Hepatocyte (in vitro differentiated cells): ENCODE measurements around the gene NAA15. TPM values are rescaled to one million over a fixed set of nuclear protein-coding genes. Genes with fewer than 3 reads are reported as not detected.
A peak's percentile ranks its signal among the peaks of the same experiment; 100 is the strongest.

ENCODE experiments used
- DNase-seq: peaks from one replicate; pipeline ENCODE4 v3.0.0-alpha.2; 2016; ENCODE audit warnings: low spot score
- H2AFZ ChIP-seq: fragments of 200-600 bp; sonication (generic); 2 replicates; pipeline ENCODE4 v1.6.0; 2016; ENCODE audit warnings: antibody characterized with exemption, mild to moderate bottlenecking
- H3K27ac ChIP-seq: fragments of 200-600 bp; sonication (generic); 2 replicates; pipeline ENCODE4 v1.5.1; 2016; ENCODE audit warnings: mild to moderate bottlenecking
- H3K27me3 ChIP-seq: fragments of 200-600 bp; sonication (generic); 2 replicates; pipeline ENCODE4 v1.6.1; 2016
- H3K36me3 ChIP-seq: fragments of 200-600 bp; sonication (generic); replicated peaks from 2 replicates; pipeline ENCODE4 v1.5.1; 2016; ENCODE audit warnings: low read depth; ENCODE audit not compliant: insufficient read depth
- H3K4me1 ChIP-seq: fragments of 200-600 bp; sonication (generic); 2 replicates; pipeline ENCODE4 v1.5.1; 2016; ENCODE audit warnings: mild to moderate bottlenecking, moderate library complexity; ENCODE audit not compliant: insufficient read depth
- H3K4me2 ChIP-seq: fragments of 200-600 bp; sonication (generic); 2 replicates; pipeline ENCODE4 v1.6.0; 2016
- H3K4me3 ChIP-seq: fragments of 200-600 bp; sonication (generic); 2 replicates; pipeline ENCODE4 v1.5.1; 2016; ENCODE audit warnings: mild to moderate bottlenecking
- H3K79me2 ChIP-seq: fragments of 200-600 bp; sonication (generic); 2 replicates; pipeline ENCODE4 v1.6.0; 2017; ENCODE audit warnings: mild to moderate bottlenecking
- H3K9me2 ChIP-seq: fragments of 200-600 bp; sonication (generic); replicated peaks from 2 replicates; pipeline ENCODE4 v1.6.0; 2017; ENCODE audit warnings: mild to moderate bottlenecking; ENCODE audit not compliant: insufficient read depth
- H3K9me3 ChIP-seq: fragments of 200-600 bp; sonication (generic); 2 replicates; pipeline ENCODE4 v1.5.1; 2016; ENCODE audit warnings: low read depth, mild to moderate bottlenecking
- H4K20me1 ChIP-seq: fragments of 200-600 bp; sonication (generic); 2 replicates; pipeline ENCODE4 v1.6.0; 2016; ENCODE audit warnings: mild to moderate bottlenecking; ENCODE audit not compliant: insufficient read depth, poor library complexity, severe bottlenecking
- CTCF ChIP-seq: fragments of 200-600 bp; sonication (generic); IDR thresholded peaks from 2 replicates; pipeline ENCODE4 v1.5.1; 2016; ENCODE audit warnings: antibody characterized with exemption, mild to moderate bottlenecking; ENCODE audit not compliant: poor library complexity
- EZH2 ChIP-seq: fragments of 200-600 bp; sonication (generic); IDR thresholded peaks from 2 replicates; pipeline ENCODE4 v1.6.1; 2016; ENCODE audit warnings: antibody characterized with exemption, mild to moderate bottlenecking, borderline replicate concordance
- EZH2phosphoT487 ChIP-seq: fragments of 200-600 bp; sonication (generic); IDR thresholded peaks from one replicate; pipeline ENCODE4 v1.6.1; 2018; ENCODE audit warnings: antibody characterized with exemption, mild to moderate bottlenecking, low read depth, moderate library complexity; ENCODE audit not compliant: unreplicated experiment, severe bottlenecking
- WGBS: methylation state at CpG from one replicate; pipeline ENCODE4 v1.1.6; 2016; ENCODE audit warnings: low lambda C conversion rate; ENCODE audit errors: missing lambda C conversion rate; 5-methylcytosine and 5-hydroxymethylcytosine counted together
- polyA plus RNA-seq: library from polyadenylated mRNA; unstranded; fragments of >200 nt; fragmentation: Nextera tagmentation; extraction: Ambion mirVana; gene quantifications from 2 replicates; pipeline ENCODE4 v1.2.1, GENCODE V29; 2016
- total RNA-seq: library from RNA; depleted of rRNA; stranded (reverse); fragments of >200 nt; gene quantifications from 2 replicates; pipeline ENCODE4 v1.2.3, GENCODE V29; 2014

Gene NAA15
- total and polyA plus RNA-seq, 2 experiments from 2014 or later: 15.3 to 29.6 TPM

GRCh38 chr4:139278912-139279759, 22.2 kb upstream of the NAA15 start:
- no peak for TF ChIP-seq CTCF
- no peak for TF ChIP-seq EZH2phosphoT487
- TF ChIP-seq EZH2: peak; percentile 34
- Histone ChIP-seq H3K9me3 (no peaks in the 10 kb centered on the region), H3K79me2 (no peaks in the 10 kb centered on the region), H3K27ac (no peak overlapping the region), H3K36me3 (no peaks in the 10 kb centered on the region), H3K4me2 (peak overlapping the region; percentile 95), H3K4me3 (peak overlapping the region; percentile 54), H2AFZ (peak overlapping the region; percentile 64), H4K20me1 (no peaks in the 10 kb centered on the region), H3K4me1 (no peaks in the 10 kb centered on the region), H3K27me3 (peaks cover 40% of the 10 kb centered on the region), H3K9me2 (no peaks in the 10 kb centered on the region)
- no peak for DNase-seq
- WGBS: 28% methylated on average over 40 of the region's 40 CpGs

DNA sequence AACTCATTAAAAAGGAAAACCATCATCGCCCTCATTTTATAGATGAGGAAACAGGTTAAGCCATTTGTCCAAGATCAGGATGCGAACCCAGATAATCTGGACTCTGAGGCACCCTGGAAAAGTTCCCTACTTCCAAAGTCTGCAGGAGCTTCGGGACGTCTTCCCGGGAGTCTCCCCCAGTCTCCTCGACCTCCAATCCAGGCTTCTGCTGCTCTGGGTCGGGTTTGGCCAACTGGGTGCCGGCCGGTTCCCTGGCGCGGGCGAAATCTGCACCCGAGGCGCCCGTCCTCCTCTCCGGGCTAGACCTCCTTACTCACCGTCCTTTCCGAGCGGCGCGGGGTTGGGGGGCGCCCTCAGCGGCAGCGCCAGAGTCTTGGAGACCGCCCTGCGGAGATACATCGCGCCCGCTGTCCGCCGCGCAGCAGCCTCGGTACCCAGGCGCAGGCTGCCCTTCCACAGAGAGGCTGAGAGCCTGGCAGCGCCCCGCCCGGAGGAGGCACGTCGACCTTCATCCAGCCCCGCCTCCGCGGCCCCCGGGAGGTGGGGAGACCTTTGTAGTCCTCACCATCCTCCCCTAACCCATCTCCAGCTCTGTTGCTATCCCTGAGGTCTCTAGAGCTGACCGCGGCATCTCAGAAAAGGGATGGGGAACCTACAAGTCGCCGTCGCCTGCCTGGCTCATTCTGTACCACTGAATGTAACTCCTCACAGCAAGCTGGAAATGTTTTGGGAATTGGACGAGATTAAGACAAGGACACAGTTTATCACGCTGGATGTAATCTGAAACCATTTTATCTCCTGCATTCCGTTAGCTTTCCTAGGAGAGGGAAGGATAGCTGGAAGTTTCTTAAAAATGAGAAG, 21.3 kb upstream of the NAA15 start, which contains the start of gene MGARP:
MGARP (minus strand) TSS at position 466 of the 861 bp plus-strand sequence; CDS start at position 399, 67 bp downstream.
- peak within 1 kb of the TSS; percentile 64 for H2AFZ ChIP-seq
- TF ChIP-seq EZH2phosphoT487: no peak
- TF ChIP-seq EZH2: peak; percentile 53
- no peak for TF ChIP-seq CTCF
- no peaks in the 10 kb centered on the region for H3K79me2 ChIP-seq
- no peaks in the 10 kb centered on the region for H3K4me1 ChIP-seq
- H3K27ac ChIP-seq: no peak within 1 kb of the TSS
- peak within 1 kb of the TSS; percentile 54 for H3K4me3 ChIP-seq
- no peaks in the 10 kb centered on the region for H3K9me3 ChIP-seq
- no peaks in the 10 kb centered on the region for H3K36me3 ChIP-seq
- peaks cover 40% of the 10 kb centered on the region for H3K27me3 ChIP-seq
- DNase-seq: peak; percentile 28
- H3K9me2 ChIP-seq: no peaks in the 10 kb centered on the region
- H4K20me1 ChIP-seq: no peaks in the 10 kb centered on the region
- WGBS: 4% methylated on average over 45 of the region's 51 CpGs
- peak within 1 kb of the TSS; percentile 95 for H3K4me2 ChIP-seq

- TF ChIP-seq CTCF (no peak), EZH2 (no peak), EZH2phosphoT487 (no peak)
- Histone ChIP-seq H3K27me3 (peaks cover 35% of the 10 kb centered on the region), H4K20me1 (no peaks in the 10 kb centered on the region), H3K9me3 (no peaks in the 10 kb centered on the region), H3K4me1 (no peaks in the 10 kb centered on the region), H3K27ac (no peak overlapping the region), H3K9me2 (no peaks in the 10 kb centered on the region), H2AFZ (no peak overlapping the region), H3K36me3 (no peaks in the 10 kb centered on the region), H3K79me2 (no peaks in the 10 kb centered on the region), H3K4me2 (no peak overlapping the region), H3K4me3 (no peak overlapping the region)
- no peak for DNase-seq
- 67% methylated on average over 7 of the region's 7 CpGs for WGBS
These were observed 19.1 kb upstream of the NAA15 start for GRCh38 chr4:139282065-139282720.
